ENCODE data around the gene ABHD17B.

GRCh38 chr9:71928376-71928775 is 17.4 kb upstream of the ABHD17B start:
- TF ChIP-seq CTCF (IDR thresholded peaks at IDR 0.05) (no peak), POLR2A (IDR thresholded peaks at IDR 0.05) (no peak)
